ENCODE data around the gene TMEM98. TPM values are rescaled to one million over a fixed set of nuclear protein-coding genes. Genes with fewer than 3 reads are reported as not detected.
"Not testable (repeated sequence)": the region's sequence is repeated elsewhere in the genome, so short reads cannot be mapped to it uniquely, and the experiment has no call there.

The TMEM98 gene
- total RNA-seq, 2 experiments from 2014 or later, result 0.17 to 0.58 TPM

- ChIA-PET CTCF (no interaction called here), POLR2A (no interaction called here)
- Mint-ChIP-seq H3K4me3 (no peak overlapping the region), H3K9me3 (no peaks in the 10 kb centered on the region), H3K27me3 (peaks cover 17% of the 10 kb centered on the region), H3K27ac (no peak overlapping the region), H3K36me3 (ENCODE audit: low read depth) (no peaks in the 10 kb centered on the region), H3K4me1 (no peaks in the 10 kb centered on the region)
- DNase-seq, result no peak
Observed at GRCh38 chr17:32953045-32953444, 25.1 kb downstream of the TMEM98 start.

GRCh38 chr17:32953857-32954256 is 25.9 kb downstream of the TMEM98 start:
- ChIA-PET POLR2A (no interaction called here), CTCF (no interaction called here)
- no peaks in the 10 kb centered on the region for H3K36me3 Mint-ChIP-seq (ENCODE audit: low read depth)
- H3K27me3 Mint-ChIP-seq, result peaks cover 21% of the 10 kb centered on the region
- no peak overlapping the region for H3K4me3 Mint-ChIP-seq
- no peaks in the 10 kb centered on the region for H3K9me3 Mint-ChIP-seq
- DNase-seq, result no peak
- no peak overlapping the region for H3K27ac Mint-ChIP-seq
- H3K4me1 Mint-ChIP-seq, result no peaks in the 10 kb centered on the region

- Mint-ChIP-seq H3K27ac (no peak overlapping the region), H3K4me3 (no peak overlapping the region), H3K27me3 (peaks cover 17% of the 10 kb centered on the region), H3K4me1 (no peaks in the 10 kb centered on the region), H3K9me3 (no peaks in the 10 kb centered on the region), H3K36me3 (ENCODE audit: low read depth) (no peaks in the 10 kb centered on the region)
- CTCF ChIA-PET, result interaction anchor here (0.9 kb wide), 2 partner anchors 13 to 19 kb away, joined by 3 read pairs; no protein-coding TSS in a partner anchor
- no peak for DNase-seq
- POLR2A ChIA-PET, result no interaction called here
Observed at GRCh38 chr17:32954477-32954876, 26.5 kb downstream of the TMEM98 start.

- no peaks in the 10 kb centered on the region for H3K9me3 Mint-ChIP-seq
- no peak overlapping the region for H3K4me3 Mint-ChIP-seq
- H3K27me3 Mint-ChIP-seq, result peaks cover 17% of the 10 kb centered on the region
- ChIA-PET CTCF (interaction anchor here (0.9 kb wide), 2 partner anchors 14 to 19 kb away, joined by 3 read pairs; no protein-coding TSS in a partner anchor), POLR2A (no interaction called here)
- no peak overlapping the region for H3K27ac Mint-ChIP-seq
- H3K36me3 Mint-ChIP-seq (ENCODE audit: low read depth), result no peaks in the 10 kb centered on the region
- DNase-seq, result no peak
- H3K4me1 Mint-ChIP-seq, result no peaks in the 10 kb centered on the region
Observed at GRCh38 chr17:32955155-32955554, 27.2 kb downstream of the TMEM98 start.

- DNase-seq, result no peak
- CTCF ChIA-PET, result interaction anchor here (1.2 kb wide), 3 partner anchors 9 to 864 kb away, joined by 3 read pairs; no protein-coding TSS in a partner anchor
- no peak overlapping the region for H3K27ac Mint-ChIP-seq
- H3K9me3 Mint-ChIP-seq, result no peaks in the 10 kb centered on the region
- H3K27me3 Mint-ChIP-seq, result peaks cover 19% of the 10 kb centered on the region
- no peaks in the 10 kb centered on the region for H3K4me1 Mint-ChIP-seq
- H3K4me3 Mint-ChIP-seq, result no peak overlapping the region
- POLR2A ChIA-PET, result interaction anchor here (0.7 kb wide), 1 partner anchor 79 kb away, joined by 3 read pairs; no protein-coding TSS in a partner anchor
- H3K36me3 Mint-ChIP-seq (ENCODE audit: low read depth), result no peaks in the 10 kb centered on the region
Observed at GRCh38 chr17:32956240-32956970, 28.5 kb downstream of the TMEM98 start.

- ChIA-PET POLR2A (no interaction called here), CTCF (interaction anchor here (1.2 kb wide), 1 partner anchor 21 kb away, joined by 4 read pairs; no protein-coding TSS in a partner anchor)
- H3K4me3 Mint-ChIP-seq, result no peak overlapping the region
- H3K27me3 Mint-ChIP-seq, result peaks cover 22% of the 10 kb centered on the region
- no peaks in the 10 kb centered on the region for H3K4me1 Mint-ChIP-seq
- no peak overlapping the region for H3K27ac Mint-ChIP-seq
- H3K9me3 Mint-ChIP-seq, result no peaks in the 10 kb centered on the region
- no peaks in the 10 kb centered on the region for H3K36me3 Mint-ChIP-seq (ENCODE audit: low read depth)
- no peak for DNase-seq
Observed at GRCh38 chr17:32958418-32958817, 30.5 kb downstream of the TMEM98 start.

- H3K27ac Mint-ChIP-seq, result no peak overlapping the region
- H3K4me3 Mint-ChIP-seq, result no peak overlapping the region
- ChIA-PET POLR2A (no interaction called here), CTCF (interaction anchor here (0.8 to 1.4 kb wide), 3 partner anchors 14 to 83 kb away, joined by 3 read pairs; no protein-coding TSS in a partner anchor)
- H3K36me3 Mint-ChIP-seq (ENCODE audit: low read depth), result no peaks in the 10 kb centered on the region
- H3K4me1 Mint-ChIP-seq, result peaks cover 3% of the 10 kb centered on the region
- peaks cover 22% of the 10 kb centered on the region for H3K27me3 Mint-ChIP-seq
- no peak for DNase-seq
- H3K9me3 Mint-ChIP-seq, result peaks cover 2% of the 10 kb centered on the region
Observed at GRCh38 chr17:32960815-32961214, 32.9 kb downstream of the TMEM98 start.

GRCh38 chr17:32962320-32962711 is 34.4 kb downstream of the TMEM98 start:
- POLR2A ChIA-PET, result no interaction called here
- Mint-ChIP-seq H3K9me3 (peaks cover 2% of the 10 kb centered on the region), H3K36me3 (ENCODE audit: low read depth) (no peaks in the 10 kb centered on the region), H3K27me3 (peaks cover 27% of the 10 kb centered on the region), H3K4me1 (peaks cover 3% of the 10 kb centered on the region), H3K4me3 (no peak overlapping the region), H3K27ac (no peak overlapping the region)
- DNase-seq, result no peak
- CTCF ChIA-PET, result interaction anchor here (0.9 to 1.2 kb wide), 2 partner anchors 15 to 21 kb away, joined by 3 read pairs; no protein-coding TSS in a partner anchor

- CTCF ChIA-PET, result no interaction called here
- Mint-ChIP-seq H3K27ac (no peak overlapping the region), H3K36me3 (ENCODE audit: low read depth) (no peaks in the 10 kb centered on the region), H3K9me3 (peaks cover 5% of the 10 kb centered on the region), H3K27me3 (peaks cover 27% of the 10 kb centered on the region), H3K4me1 (peaks cover 3% of the 10 kb centered on the region), H3K4me3 (no peak overlapping the region)
- DNase-seq, result no peak
- POLR2A ChIA-PET, result no interaction called here
Observed at GRCh38 chr17:32964541-32964940, 36.6 kb downstream of the TMEM98 start.

- POLR2A ChIA-PET; H3K4me3 Mint-ChIP-seq; DNase-seq; H3K9me3 Mint-ChIP-seq; H3K27ac Mint-ChIP-seq; H3K36me3 Mint-ChIP-seq (ENCODE audit: low read depth): not testable (repeated sequence)
- H3K27me3 Mint-ChIP-seq, result peaks cover 14% of the 10 kb centered on the region
- peaks cover 16% of the 10 kb centered on the region for H3K4me1 Mint-ChIP-seq
- CTCF ChIA-PET, result interaction anchor here (1.4 kb wide), 1 partner anchor 92 kb away, joined by 5 read pairs; the partner anchor contains the start of gene MYO1D
Observed at GRCh38 chr17:32969231-32969630, 41.3 kb downstream of the TMEM98 start.

GRCh38 chr17:32970281-32970680 is 42.3 kb downstream of the TMEM98 start:
- H3K4me3 Mint-ChIP-seq, result no peak overlapping the region
- ChIA-PET POLR2A (no interaction called here), CTCF (interaction anchor here (0.6 to 1.4 kb wide), 2 partner anchors 93 to 479 kb away, joined by 3 to 5 read pairs; partner anchors contain the start of gene MYO1D)
- DNase-seq, result no peak
- peaks cover 3% of the 10 kb centered on the region for H3K9me3 Mint-ChIP-seq
- no peaks in the 10 kb centered on the region for H3K36me3 Mint-ChIP-seq (ENCODE audit: low read depth)
- peaks cover 16% of the 10 kb centered on the region for H3K4me1 Mint-ChIP-seq
- H3K27ac Mint-ChIP-seq, result no peak overlapping the region
- H3K27me3 Mint-ChIP-seq, result peaks cover 14% of the 10 kb centered on the region

- Mint-ChIP-seq H3K36me3 (ENCODE audit: low read depth) (no peaks in the 10 kb centered on the region), H3K4me1 (peaks cover 16% of the 10 kb centered on the region), H3K27ac (no peak overlapping the region), H3K4me3 (no peak overlapping the region), H3K9me3 (peaks cover 3% of the 10 kb centered on the region), H3K27me3 (peaks cover 9% of the 10 kb centered on the region)
- peak; percentile 34 for DNase-seq
- CTCF ChIA-PET, result no interaction called here
- POLR2A ChIA-PET, result interaction anchor here (0.5 kb wide), 1 partner anchor 750 kb away, joined by 9 read pairs; no protein-coding TSS in a partner anchor
Observed at GRCh38 chr17:32971171-32971570, 43.2 kb downstream of the TMEM98 start.

- H3K9me3 Mint-ChIP-seq, result peaks cover 2% of the 10 kb centered on the region
- peaks cover 7% of the 10 kb centered on the region for H3K4me1 Mint-ChIP-seq
Observed at GRCh38 chr17:32976131-32976530, 48.2 kb downstream of the TMEM98 start.

More at GRCh38 chr17:32976131-32976530, 48.2 kb downstream of the TMEM98 start:
- Mint-ChIP-seq H3K27ac (no peak overlapping the region), H3K4me3 (no peak overlapping the region), H3K27me3 (peaks cover 3% of the 10 kb centered on the region), H3K36me3 (ENCODE audit: low read depth) (no peaks in the 10 kb centered on the region)
- no peak for DNase-seq
- ChIA-PET CTCF (no interaction called here), POLR2A (no interaction called here)

Measured in activated CD4-positive, alpha-beta T cell treated with anti-CD3 and anti-CD28 coated beads, Interleukin-2, amount 10 ng/mL, durations not matched to agents 7 days and 5 days (primary cell).